DOHH2 (cell line): ENCODE results near the gene B3GNT9.

Experiments used
- H3F3A ChIP-seq: fragments of 200-600 bp; sonication (generic), shearing (Covaris generic); 2 replicates; pipeline ENCODE4 v1.6.0; 2016; ENCODE audit warnings: antibody characterized with exemption, mild to moderate bottlenecking; ENCODE audit not compliant: control insufficient read depth, insufficient read depth
- H3K27ac ChIP-seq: fragments of 200-600 bp; sonication (generic); 2 replicates; pipeline ENCODE4 v1.5.1; 2014; ENCODE audit warnings: low read depth, mild to moderate bottlenecking, low read length, moderate library complexity
- H3K27me3 ChIP-seq: fragments of 200-600 bp; sonication (generic); 2 replicates; pipeline ENCODE4 v1.6.1; 2014; ENCODE audit warnings: mild to moderate bottlenecking, low read length, mixed read lengths; ENCODE audit not compliant: control insufficient read depth
- H3K36me3 ChIP-seq: fragments of 200-600 bp; sonication (generic); 2 replicates; pipeline ENCODE4 v1.6.1; 2014; ENCODE audit warnings: mild to moderate bottlenecking, low read length, moderate library complexity, mixed read lengths; ENCODE audit not compliant: control insufficient read depth
- H3K4me1 ChIP-seq: fragments of 200-600 bp; sonication (generic); 2 replicates; pipeline ENCODE4 v1.6.1; 2014; ENCODE audit warnings: mild to moderate bottlenecking, low read length, mixed read lengths; ENCODE audit not compliant: control insufficient read depth
- H3K4me2 ChIP-seq: fragments of 200-600 bp; sonication (generic); 2 replicates; pipeline ENCODE4 v1.6.0; 2014; ENCODE audit warnings: mild to moderate bottlenecking, low read length, moderate library complexity
- H3K4me3 ChIP-seq: fragments of 200-600 bp; sonication (generic); 2 replicates; pipeline ENCODE4 v1.5.1; 2014; ENCODE audit warnings: mild to moderate bottlenecking, low read length, mixed read lengths
- H3K79me2 ChIP-seq: fragments of 200-600 bp; sonication (generic); 2 replicates; pipeline ENCODE4 v1.6.1; 2014; ENCODE audit warnings: mild to moderate bottlenecking, low read length, mixed read lengths; ENCODE audit not compliant: control insufficient read depth
- H3K9me2 ChIP-seq: fragments of 200-600 bp; sonication (generic); replicated peaks from 2 replicates; pipeline ENCODE4 v1.6.1; 2014; ENCODE audit warnings: mild to moderate bottlenecking, low read length, mixed read lengths; ENCODE audit not compliant: control insufficient read depth
- H3K9me3 ChIP-seq: fragments of 200-600 bp; sonication (generic); 2 replicates; pipeline ENCODE4 v1.6.1; 2014; ENCODE audit warnings: antibody characterized with exemption, low read length, mixed read lengths; ENCODE audit not compliant: control insufficient read depth, insufficient read depth
- H4K20me1 ChIP-seq: fragments of 200-600 bp; sonication (generic); 2 replicates; pipeline ENCODE4 v1.6.0; 2014; ENCODE audit warnings: low read depth, mild to moderate bottlenecking, antibody characterized with exemption, low read length, moderate library complexity; ENCODE audit not compliant: control insufficient read depth, insufficient read depth
- EZH2phosphoT487 ChIP-seq: fragments of 200-600 bp; sonication (generic); IDR thresholded peaks from 2 replicates; pipeline ENCODE4 v1.6.1; 2017; ENCODE audit warnings: borderline replicate concordance, mild to moderate bottlenecking, antibody characterized with exemption, low read length, moderate library complexity, mixed read lengths
- TF ChIP-seq, protein P1 (sequence below): fragments of 200-600 bp; sonication (generic); IDR thresholded peaks from one replicate; pipeline ENCODE4 v1.5.1; 2014; ENCODE audit warnings: antibody characterized with exemption, mild to moderate bottlenecking, low read depth, low read length; ENCODE audit not compliant: poor library complexity, severe bottlenecking

Gene B3GNT9

DNA sequence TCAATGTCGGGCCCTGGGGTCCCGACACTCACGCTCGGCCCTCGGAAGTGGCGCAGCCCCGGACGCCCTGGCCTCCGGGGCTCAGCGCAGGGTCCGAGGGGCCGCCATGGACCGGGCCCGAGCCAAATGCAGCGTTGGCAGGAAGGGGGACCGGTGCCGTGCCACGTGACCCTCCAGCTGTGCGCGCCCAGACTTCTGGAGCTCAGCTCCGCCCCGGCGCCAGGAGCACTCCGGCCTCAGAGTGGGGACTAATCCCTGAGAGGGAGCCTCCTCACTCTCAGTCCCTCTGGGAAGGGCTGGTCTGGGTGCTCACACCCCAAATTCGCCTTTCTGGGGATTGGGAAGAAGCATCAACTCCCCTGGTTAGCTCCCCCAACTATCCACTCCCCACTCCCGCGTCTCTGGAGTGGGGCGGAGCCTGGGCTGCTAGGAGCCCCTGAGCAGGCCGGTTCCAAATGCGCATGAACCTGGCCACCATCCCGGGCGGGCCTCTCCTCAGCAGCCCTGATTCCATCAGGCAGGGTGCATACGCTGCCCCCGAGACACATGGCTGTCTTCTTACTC lies at the start of gene B3GNT9:
Gene B3GNT9 (minus strand): TSS at position 166 of the 564 bp plus-strand sequence. CDS start 513 bp downstream, outside the sequence.
- Histone ChIP-seq H3K4me1 (peaks cover 12% of the 10 kb centered on the region; the same call in 1 of the 2 replicates), H3K27me3 (peaks cover 18% of the 10 kb centered on the region), H3K36me3 (peaks cover 15% of the 10 kb centered on the region; the same call in 1 of the 2 replicates), H4K20me1 (no peaks in the 10 kb centered on the region; the same call in 1 of the 2 replicates), H3F3A (no peaks in the 10 kb centered on the region; the same call in 1 of the 2 replicates), H3K4me3 (peak within 1 kb of the TSS; percentile 44), H3K79me2 (no peaks in the 10 kb centered on the region), H3K9me2 (no peaks in the 10 kb centered on the region), H3K27ac (no peak within 1 kb of the TSS), H3K4me2 (peak within 1 kb of the TSS; percentile 49), H3K9me3 (no peaks in the 10 kb centered on the region)
- no peak for TF ChIP-seq EZH2phosphoT487
- TF ChIP-seq, protein P1, sequence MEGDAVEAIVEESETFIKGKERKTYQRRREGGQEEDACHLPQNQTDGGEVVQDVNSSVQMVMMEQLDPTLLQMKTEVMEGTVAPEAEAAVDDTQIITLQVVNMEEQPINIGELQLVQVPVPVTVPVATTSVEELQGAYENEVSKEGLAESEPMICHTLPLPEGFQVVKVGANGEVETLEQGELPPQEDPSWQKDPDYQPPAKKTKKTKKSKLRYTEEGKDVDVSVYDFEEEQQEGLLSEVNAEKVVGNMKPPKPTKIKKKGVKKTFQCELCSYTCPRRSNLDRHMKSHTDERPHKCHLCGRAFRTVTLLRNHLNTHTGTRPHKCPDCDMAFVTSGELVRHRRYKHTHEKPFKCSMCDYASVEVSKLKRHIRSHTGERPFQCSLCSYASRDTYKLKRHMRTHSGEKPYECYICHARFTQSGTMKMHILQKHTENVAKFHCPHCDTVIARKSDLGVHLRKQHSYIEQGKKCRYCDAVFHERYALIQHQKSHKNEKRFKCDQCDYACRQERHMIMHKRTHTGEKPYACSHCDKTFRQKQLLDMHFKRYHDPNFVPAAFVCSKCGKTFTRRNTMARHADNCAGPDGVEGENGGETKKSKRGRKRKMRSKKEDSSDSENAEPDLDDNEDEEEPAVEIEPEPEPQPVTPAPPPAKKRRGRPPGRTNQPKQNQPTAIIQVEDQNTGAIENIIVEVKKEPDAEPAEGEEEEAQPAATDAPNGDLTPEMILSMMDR: no peak

GRCh38 chr16:67200491-67200890 lies 49.7 kb upstream of the B3GNT9 start:
- no peaks in the 10 kb centered on the region for H3K9me2 ChIP-seq
- H3F3A ChIP-seq: no peaks in the 10 kb centered on the region; the same call in 1 of the 2 replicates
- H3K4me3 ChIP-seq: no peak overlapping the region
- H3K27me3 ChIP-seq: no peaks in the 10 kb centered on the region
- H3K4me2 ChIP-seq: no peak overlapping the region
- H3K4me1 ChIP-seq: no peaks in the 10 kb centered on the region
- H3K79me2 ChIP-seq: peaks cover 4% of the 10 kb centered on the region; the same call in 1 of the 2 replicates
- peaks cover 3% of the 10 kb centered on the region; the same call in 1 of the 2 replicates for H4K20me1 ChIP-seq
- H3K36me3 ChIP-seq: peaks cover 78% of the 10 kb centered on the region
- no peaks in the 10 kb centered on the region for H3K9me3 ChIP-seq
- TF ChIP-seq EZH2phosphoT487: no peak
- TF ChIP-seq, protein P1: no peak
- H3K27ac ChIP-seq: no peak overlapping the region

GRCh38 chr16:67199808-67200198 lies 49.0 kb upstream of the B3GNT9 start:
- no peak overlapping the region for H3K4me3 ChIP-seq
- no peak overlapping the region for H3K4me2 ChIP-seq
- no peaks in the 10 kb centered on the region for H3K9me2 ChIP-seq
- peaks cover 6% of the 10 kb centered on the region for H3K79me2 ChIP-seq
- peaks cover 85% of the 10 kb centered on the region for H3K36me3 ChIP-seq
- H3K27me3 ChIP-seq: no peaks in the 10 kb centered on the region
- H3F3A ChIP-seq: no peaks in the 10 kb centered on the region; the same call in 1 of the 2 replicates
- no peak overlapping the region for H3K27ac ChIP-seq
- peaks cover 3% of the 10 kb centered on the region; the same call in 1 of the 2 replicates for H4K20me1 ChIP-seq
- no peaks in the 10 kb centered on the region for H3K9me3 ChIP-seq
- TF ChIP-seq, protein P1: peak; percentile 9
- TF ChIP-seq EZH2phosphoT487: no peak
- no peaks in the 10 kb centered on the region for H3K4me1 ChIP-seq
